GM13976 (cell line): ENCODE results near the gene IGF2R.

ENCODE experiments used
- DNase-seq: peaks from one replicate; pipeline ENCODE4 v3.0.0; 2012; ENCODE audit warnings: low spot score
- in situ Hi-C: fragments of 300-500 bp; cut with MboI; formaldehyde crosslinking; loops from one replicate; pipeline ENCODE4 v1.12.0; 2022; ENCODE audit warnings: low sequenced_read_pairs, mixed read lengths, inconsistent platforms; ENCODE audit not compliant: unreplicated experiment
- TF ChIP-seq, protein P1 (sequence below): IDR thresholded peaks from 2 replicates; pipeline ENCODE4 v1.5.1; 2012; ENCODE audit warnings: borderline replicate concordance, mild to moderate bottlenecking; ENCODE audit not compliant: insufficient read depth; ENCODE audit errors: extremely low read depth, missing control alignments, control extremely low read depth

The IGF2R gene

DNA sequence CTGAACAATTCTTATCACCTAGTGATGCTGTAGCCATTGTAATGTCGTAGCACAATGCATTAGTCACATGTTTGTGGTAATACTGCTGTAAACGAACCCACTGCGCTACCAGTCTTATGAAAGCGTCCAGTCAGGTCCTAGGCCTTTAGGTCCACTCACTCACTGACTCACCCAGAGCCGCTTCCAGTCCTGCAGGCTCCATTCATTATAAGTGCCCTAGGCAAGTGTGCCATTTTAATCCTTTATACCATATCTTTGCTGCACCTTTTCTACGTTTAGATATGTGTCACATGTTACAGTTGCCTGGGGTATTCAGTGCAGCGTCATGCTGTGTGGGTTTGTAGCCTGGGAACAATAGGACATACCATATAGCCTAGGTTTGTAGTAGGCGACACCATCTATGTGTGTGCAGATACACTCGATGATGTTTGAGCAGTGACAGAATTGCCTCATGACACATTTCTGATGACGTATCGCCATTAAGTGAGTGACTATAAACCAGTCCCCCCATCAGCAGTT lies 15.4 kb downstream of the IGF2R start:
- in situ Hi-C loops = no loop called here
- DNase-seq = no peak
- TF ChIP-seq, protein P1, sequence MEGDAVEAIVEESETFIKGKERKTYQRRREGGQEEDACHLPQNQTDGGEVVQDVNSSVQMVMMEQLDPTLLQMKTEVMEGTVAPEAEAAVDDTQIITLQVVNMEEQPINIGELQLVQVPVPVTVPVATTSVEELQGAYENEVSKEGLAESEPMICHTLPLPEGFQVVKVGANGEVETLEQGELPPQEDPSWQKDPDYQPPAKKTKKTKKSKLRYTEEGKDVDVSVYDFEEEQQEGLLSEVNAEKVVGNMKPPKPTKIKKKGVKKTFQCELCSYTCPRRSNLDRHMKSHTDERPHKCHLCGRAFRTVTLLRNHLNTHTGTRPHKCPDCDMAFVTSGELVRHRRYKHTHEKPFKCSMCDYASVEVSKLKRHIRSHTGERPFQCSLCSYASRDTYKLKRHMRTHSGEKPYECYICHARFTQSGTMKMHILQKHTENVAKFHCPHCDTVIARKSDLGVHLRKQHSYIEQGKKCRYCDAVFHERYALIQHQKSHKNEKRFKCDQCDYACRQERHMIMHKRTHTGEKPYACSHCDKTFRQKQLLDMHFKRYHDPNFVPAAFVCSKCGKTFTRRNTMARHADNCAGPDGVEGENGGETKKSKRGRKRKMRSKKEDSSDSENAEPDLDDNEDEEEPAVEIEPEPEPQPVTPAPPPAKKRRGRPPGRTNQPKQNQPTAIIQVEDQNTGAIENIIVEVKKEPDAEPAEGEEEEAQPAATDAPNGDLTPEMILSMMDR = no peak

DNA sequence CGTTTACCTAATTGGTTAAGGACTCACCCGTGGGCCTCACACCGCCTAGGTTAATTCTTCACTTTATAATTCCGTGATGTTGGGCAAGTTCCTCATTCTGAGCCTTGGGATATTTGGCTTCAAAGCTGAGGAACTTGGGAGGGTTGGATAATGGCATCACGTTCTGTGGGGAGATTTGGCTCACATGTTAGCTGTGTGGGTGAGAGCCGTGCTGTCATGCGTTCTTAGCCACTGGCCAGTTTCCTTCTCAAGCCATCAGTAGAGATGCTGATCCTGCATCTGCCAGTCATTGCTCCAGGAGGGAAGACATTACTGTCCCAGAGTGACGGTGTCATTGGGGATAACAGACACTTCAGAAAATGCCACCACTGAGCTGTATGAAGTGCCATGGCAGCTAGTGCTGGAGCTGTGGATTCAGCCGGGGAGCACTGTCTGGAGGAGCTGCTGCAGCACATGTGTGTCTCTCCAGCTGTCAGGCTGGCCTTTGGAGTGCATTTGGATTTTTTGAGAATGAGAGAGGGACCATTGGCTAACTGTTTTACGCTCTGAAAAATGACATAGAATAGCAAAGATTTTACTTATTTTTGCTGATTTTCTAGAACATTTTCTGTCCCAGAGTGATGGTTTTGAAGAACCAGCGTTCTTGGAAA lies 16.5 kb downstream of the IGF2R start:
- in situ Hi-C loops = no loop called here
- TF ChIP-seq, protein P1 = no peak

DNA sequence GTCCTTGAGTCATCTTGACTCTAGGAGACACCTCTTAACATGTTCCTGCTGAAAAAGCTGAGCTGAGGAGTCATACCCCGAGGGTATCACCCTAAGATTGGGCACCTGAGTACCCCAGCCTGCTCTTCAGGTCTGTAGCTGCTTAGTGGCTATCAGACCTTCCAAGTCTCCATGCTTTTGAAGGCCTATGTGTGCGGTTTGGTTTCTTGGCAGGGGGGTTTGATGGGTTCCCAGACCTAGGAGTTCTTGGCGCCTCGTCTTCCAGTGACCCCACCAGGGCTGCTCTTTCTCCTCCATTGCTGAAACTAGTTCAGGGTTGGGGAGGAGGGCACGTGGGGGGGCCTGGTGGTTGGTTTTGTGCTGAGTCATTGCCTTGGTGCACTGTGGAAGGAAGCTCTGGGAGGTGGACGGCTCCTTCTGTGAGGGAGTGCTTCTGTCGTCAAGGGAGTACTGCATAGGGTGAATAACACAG lies 20.1 kb downstream of the IGF2R start:
- DNase-seq = no peak
- in situ Hi-C loops = no loop called here
- TF ChIP-seq, protein P1 = no peak

More for the DNA sequence above, 16.5 kb downstream of the IGF2R start:
- no peak for DNase-seq

DNA sequence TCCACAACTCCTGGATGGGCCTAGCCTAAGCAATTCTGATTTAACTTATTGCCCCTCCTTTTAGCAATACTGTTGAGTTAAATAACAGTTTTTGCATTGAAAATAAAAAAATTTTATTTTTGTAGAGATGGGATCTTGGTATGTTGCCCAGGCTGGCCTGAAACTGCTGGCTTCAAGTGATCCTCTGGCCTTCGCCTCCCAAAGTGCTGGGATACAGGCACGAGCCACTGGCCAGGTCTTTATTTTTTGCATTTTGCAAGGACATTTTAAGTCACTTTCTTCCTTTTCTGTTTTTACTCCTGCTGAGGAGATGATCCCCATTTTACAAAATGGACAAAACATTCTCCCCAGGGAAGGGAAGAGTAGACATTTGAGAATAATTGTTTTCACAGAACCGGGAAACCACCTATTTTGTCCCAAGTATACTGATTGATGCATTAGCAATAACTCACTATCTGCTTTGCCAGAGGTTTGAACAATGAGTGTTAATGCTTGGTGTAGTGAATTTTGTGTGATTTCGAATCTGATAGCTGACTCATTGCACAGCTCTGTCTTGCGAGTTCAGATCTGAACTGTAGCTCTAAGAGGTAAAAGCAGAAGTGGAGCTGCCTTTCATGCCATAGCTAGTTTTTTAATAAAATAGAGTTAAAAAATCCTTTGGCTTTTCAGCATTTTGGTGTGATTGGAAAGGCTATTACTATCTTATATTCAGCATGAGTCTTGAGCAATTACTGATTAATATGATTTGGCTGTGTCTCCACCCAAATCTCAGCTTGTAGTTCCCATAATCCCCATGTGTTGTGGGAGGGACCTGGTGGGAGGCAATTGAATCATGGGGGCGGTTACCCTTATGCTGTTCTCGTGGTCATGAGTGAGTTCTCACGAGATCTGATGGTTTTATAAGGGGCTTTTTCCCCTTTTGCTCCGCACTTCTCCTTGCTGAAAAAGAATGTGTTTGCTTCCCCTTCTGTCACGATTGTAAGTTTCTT lies 20.9 kb downstream of the IGF2R start:
- peak; percentile 54 for DNase-seq
- TF ChIP-seq, protein P1 = no peak
- in situ Hi-C loops = no loop called here

DNA sequence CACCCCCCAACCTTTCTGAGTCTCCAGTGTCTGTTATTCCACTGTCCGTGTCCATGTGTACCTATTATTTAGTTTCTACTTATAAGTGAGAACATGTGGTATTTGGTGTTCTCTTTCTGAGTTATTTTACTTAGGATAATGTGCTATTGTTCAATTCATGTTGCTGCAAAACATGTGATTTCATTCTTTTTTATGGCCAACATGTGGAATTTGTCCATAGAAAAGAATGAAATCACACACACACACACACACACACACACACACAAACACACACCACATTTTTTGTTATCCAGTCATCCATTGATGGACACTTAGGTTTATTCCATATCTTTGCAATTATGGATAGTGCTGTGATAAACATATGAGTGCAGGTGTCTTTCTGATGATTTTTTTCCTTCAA lies 23.5 kb downstream of the IGF2R start:
- in situ Hi-C loops = no loop called here
- no peak for DNase-seq
- TF ChIP-seq, protein P1 = no peak

DNA sequence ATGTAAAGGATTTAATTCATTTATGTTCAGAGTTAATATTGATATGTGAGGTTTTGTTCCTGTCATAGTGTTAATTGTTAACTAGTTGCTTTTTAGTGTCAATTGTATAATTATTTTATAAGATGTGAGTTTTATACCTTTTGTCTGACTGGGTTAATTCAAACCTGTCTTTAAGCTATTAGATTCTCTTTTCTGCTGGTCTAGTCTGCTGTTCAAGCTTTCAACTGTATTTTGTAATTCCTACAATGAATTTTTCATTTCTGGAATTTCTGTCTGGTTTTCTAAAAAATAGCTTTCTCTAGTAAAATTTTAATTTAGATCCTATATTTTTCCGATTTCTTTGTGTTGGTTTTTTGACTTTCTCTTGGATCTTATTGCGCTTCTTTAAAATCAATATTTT lies 26.5 kb downstream of the IGF2R start:
- DNase-seq = no peak
- in situ Hi-C loops = no loop called here
- TF ChIP-seq, protein P1 = no peak
